CD4-positive, alpha-beta T cell (primary cell): ENCODE data around the gene PHF2. TPM values are rescaled to one million over a fixed set of nuclear protein-coding genes. Genes with fewer than 3 reads are reported as not detected.

Experiments
- ATAC-seq: fragments of 200-7000 bp; cut with Tn5 transposase; one replicate; pipeline ENCODE4 v1.10.0; 2022; ENCODE audit warnings: mild to moderate bottlenecking; ENCODE audit not compliant: poor library complexity
- CTCF ChIA-PET: fragments of 350-600 bp; sonication (Branson Sonifier 250); formaldehyde crosslinking; loops from one replicate; lab custom pipeline; 2021; ENCODE audit warnings: antibody characterized with exemption, inconsistent platforms; lab: Charles Lee
- POLR2A ChIA-PET: fragments of 350-600 bp; sonication (Branson Sonifier 250); formaldehyde crosslinking; loops from one replicate; lab custom pipeline; 2021; ENCODE audit warnings: antibody characterized with exemption, inconsistent platforms; lab: Charles Lee
- DNase-seq, 14 experiments: peaks; one replicate each; pipeline ENCODE4 v3.0.0-alpha.2; 2013 to 2020; ENCODE audit warnings: mixed read lengths in 2 of 14
- H3K27ac ChIP-seq, 2 donors: one replicate each; pipeline versions ENCODE4 v1.5.1 to v1.7.0; 2013; ENCODE audit warnings: low read length in 2 of 2, low read depth in 1 of 2, mild to moderate bottlenecking in 1 of 2
- H3K27me3 ChIP-seq, 2 experiments: 1 replicate in 1 of 2; 2 replicates in 1 of 2; pipeline versions ENCODE4 v1.6.1 to v1.7.0; 2013; ENCODE audit warnings: low read length in 2 of 2, control low read depth in 1 of 2, mild to moderate bottlenecking in 1 of 2, moderate library complexity in 1 of 2; ENCODE audit not compliant: insufficient read depth in 2 of 2, control insufficient read depth in 1 of 2
- H3K36me3 ChIP-seq: one replicate; pipeline ENCODE4 v1.6.1; 2013; ENCODE audit warnings: low read length, control low read depth; ENCODE audit not compliant: insufficient read depth
- H3K4me1 ChIP-seq: one replicate; pipeline ENCODE4 v1.6.1; 2013; ENCODE audit warnings: low read length, control low read depth; ENCODE audit not compliant: insufficient read depth
- H3K4me3 ChIP-seq: one replicate; pipeline ENCODE4 v1.5.1; 2013; ENCODE audit warnings: mild to moderate bottlenecking, low read length, moderate library complexity
- H3K9me3 ChIP-seq, 2 experiments: 1 replicate in 1 of 2; 2 replicates in 1 of 2; pipeline versions ENCODE4 v1.6.1 to v1.7.0; 2013; ENCODE audit warnings: low read length in 2 of 2, mild to moderate bottlenecking in 2 of 2, control low read depth in 1 of 2, moderate library complexity in 1 of 2; ENCODE audit not compliant: control insufficient read depth in 1 of 2, insufficient read depth in 1 of 2
- H3K27ac Mint-ChIP-seq: one replicate; pipeline ENCODE4 v1.8.0; 2020; ENCODE audit warnings: mixed read lengths
- H3K27me3 Mint-ChIP-seq: one replicate; pipeline ENCODE4 v1.8.0; 2021; ENCODE audit warnings: mixed read lengths
- H3K36me3 Mint-ChIP-seq: one replicate; pipeline ENCODE4 v1.8.0; 2021; ENCODE audit warnings: low read depth, mixed read lengths
- H3K4me1 Mint-ChIP-seq: one replicate; pipeline ENCODE4 v1.8.0; 2021; ENCODE audit warnings: low read depth, mixed read lengths
- H3K4me3 Mint-ChIP-seq: one replicate; pipeline ENCODE4 v1.8.0; 2020; ENCODE audit warnings: mild to moderate bottlenecking, mixed read lengths
- H3K9me3 Mint-ChIP-seq: one replicate; pipeline ENCODE4 v1.8.0; 2020; ENCODE audit warnings: mixed read lengths
- intact Hi-C, 2 experiments: fragments of 100-400 bp; cut with DNase I in 1 of 2; cut with micrococcal nuclease in 1 of 2; formaldehyde crosslinking; loops; one replicate each; pipeline versions ENCODE4 v1.15.1 to v1.9.0; 2023 to 2025; cut with DNase I, micrococcal nuclease
- total RNA-seq, 174 experiments: library from RNA in 2 of 174; stranded (reverse) in 2 of 174; gene quantifications; one replicate each; pipeline ENCODE4 v1.2.3 and lab custom pipeline; 2021 to 2026
- TF ChIP-seq, protein P1 (sequence below): fragments of 200-600 bp; IDR thresholded peaks from one replicate; pipeline ENCODE4 v1.8.0; 2022; ENCODE audit warnings: antibody characterized with exemption, mild to moderate bottlenecking

The PHF2 gene
- total RNA-seq, 2 experiments from 2014 or later: 27.3 to 28.8 TPM

DNA sequence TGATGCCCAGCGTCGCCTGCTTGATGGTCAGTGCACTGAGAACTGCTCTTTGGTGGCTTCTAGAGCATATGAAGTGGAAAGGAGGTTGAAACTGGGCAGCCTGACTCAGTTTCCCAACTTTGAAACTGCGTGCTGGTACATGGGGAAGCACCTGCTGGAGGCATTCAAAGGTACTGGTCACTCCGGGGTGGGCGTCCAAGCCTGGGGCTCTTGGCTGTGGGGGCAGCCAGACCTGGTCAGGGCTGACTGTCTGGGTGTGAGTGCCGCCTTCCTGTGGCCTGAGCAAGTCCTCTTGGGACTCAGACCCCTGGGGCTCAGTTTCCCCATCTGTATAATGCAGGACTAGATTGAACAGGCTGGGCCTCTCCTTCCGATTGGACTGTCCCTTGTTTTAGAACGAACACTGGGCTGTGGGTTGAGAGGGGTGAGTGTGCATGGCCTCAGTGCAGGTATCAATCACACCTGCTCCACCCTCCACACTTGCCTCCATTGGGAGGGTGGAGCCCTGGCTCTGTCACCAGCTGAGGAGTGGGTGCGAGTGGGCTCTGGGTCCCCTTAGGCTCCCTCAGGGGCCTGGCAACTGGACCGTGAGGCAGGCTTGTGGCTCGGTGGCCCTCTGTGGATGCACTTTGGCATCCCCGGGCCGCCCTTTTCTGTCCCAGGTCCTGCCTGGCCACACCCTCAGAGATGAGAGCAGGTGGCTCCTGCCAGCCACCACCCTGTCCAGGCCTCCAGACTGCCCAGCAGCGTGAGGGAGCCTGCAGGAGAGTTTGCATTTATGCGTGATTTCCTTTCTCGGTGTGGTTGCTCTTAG is 80.2 kb downstream of the PHF2 start:
- TF ChIP-seq, protein P1, sequence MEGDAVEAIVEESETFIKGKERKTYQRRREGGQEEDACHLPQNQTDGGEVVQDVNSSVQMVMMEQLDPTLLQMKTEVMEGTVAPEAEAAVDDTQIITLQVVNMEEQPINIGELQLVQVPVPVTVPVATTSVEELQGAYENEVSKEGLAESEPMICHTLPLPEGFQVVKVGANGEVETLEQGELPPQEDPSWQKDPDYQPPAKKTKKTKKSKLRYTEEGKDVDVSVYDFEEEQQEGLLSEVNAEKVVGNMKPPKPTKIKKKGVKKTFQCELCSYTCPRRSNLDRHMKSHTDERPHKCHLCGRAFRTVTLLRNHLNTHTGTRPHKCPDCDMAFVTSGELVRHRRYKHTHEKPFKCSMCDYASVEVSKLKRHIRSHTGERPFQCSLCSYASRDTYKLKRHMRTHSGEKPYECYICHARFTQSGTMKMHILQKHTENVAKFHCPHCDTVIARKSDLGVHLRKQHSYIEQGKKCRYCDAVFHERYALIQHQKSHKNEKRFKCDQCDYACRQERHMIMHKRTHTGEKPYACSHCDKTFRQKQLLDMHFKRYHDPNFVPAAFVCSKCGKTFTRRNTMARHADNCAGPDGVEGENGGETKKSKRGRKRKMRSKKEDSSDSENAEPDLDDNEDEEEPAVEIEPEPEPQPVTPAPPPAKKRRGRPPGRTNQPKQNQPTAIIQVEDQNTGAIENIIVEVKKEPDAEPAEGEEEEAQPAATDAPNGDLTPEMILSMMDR: no peak
- Histone ChIP-seq H3K27ac (no peak overlapping the region), H3K9me3 (no peaks in the 10 kb centered on the region), H3K4me1 (no peaks in the 10 kb centered on the region), H3K4me3 (no peak overlapping the region), H3K36me3 (peaks cover 76% of the 10 kb centered on the region), H3K27me3 (no peaks in the 10 kb centered on the region)
- CTCF ChIA-PET: no interaction called here
- no peak overlapping the region for H3K4me3 Mint-ChIP-seq
- no peaks in the 10 kb centered on the region for H3K9me3 Mint-ChIP-seq
- no peak overlapping the region for H3K27ac Mint-ChIP-seq
- POLR2A ChIA-PET: no interaction called here
- no peaks in the 10 kb centered on the region for H3K27me3 Mint-ChIP-seq
- DNase-seq (peak in 1 of 14 experiments; percentile 28), ATAC-seq (no peak)
- intact Hi-C loops: no loop called here
- peaks cover 41% of the 10 kb centered on the region for H3K36me3 Mint-ChIP-seq
- no peaks in the 10 kb centered on the region for H3K4me1 Mint-ChIP-seq

DNA sequence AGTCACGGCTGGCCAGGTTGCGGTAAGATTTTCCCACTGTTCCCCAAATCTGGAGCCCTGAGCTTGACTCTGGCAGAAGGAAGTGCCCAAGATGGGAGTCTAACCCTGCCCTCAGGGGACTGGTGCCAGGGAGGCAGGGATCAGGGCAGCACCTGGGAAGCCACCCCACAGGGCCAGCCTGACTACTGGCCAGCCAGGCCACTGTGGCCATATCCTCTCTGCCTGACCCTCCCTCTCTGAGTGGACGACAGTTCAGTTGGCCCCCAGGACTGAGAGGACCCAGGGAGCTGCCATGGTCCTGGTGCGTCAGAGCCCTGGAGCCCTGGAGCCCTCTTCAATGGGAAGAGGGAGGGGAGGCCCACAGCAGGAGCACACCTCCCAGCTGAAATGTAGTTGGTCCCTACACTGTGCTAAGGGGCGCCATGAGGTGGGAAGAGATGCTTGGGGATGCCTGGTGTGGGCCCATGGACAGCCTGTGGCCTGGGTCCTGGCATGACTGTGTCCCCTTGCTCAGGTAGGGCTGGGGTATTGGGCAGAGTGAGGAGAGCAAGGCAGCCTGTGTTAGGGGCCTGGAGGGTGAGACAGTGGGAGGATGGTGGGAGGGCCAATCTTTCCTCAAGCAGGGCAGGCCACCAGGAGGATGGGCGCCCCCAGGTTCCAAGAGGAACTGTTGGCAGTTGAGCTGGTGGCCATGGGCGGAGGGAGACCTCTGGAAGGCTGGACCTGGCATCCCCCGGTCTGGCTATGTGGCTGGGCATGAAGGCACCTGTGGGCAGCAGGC is 81.1 kb downstream of the PHF2 start:
- TF ChIP-seq, protein P1: no peak
- no peaks in the 10 kb centered on the region for H3K4me1 ChIP-seq
- H3K27me3 Mint-ChIP-seq: no peaks in the 10 kb centered on the region
- no peak overlapping the region for H3K4me3 Mint-ChIP-seq
- ChIA-PET CTCF (no interaction called here), POLR2A (no interaction called here)
- H3K36me3 ChIP-seq: peaks cover 76% of the 10 kb centered on the region
- intact Hi-C loops: no loop called here
- H3K27ac Mint-ChIP-seq: peak overlapping the region; percentile 49
- no peaks in the 10 kb centered on the region for H3K9me3 Mint-ChIP-seq
- peaks cover 41% of the 10 kb centered on the region for H3K36me3 Mint-ChIP-seq
- H3K27ac ChIP-seq: no peak overlapping the region
- DNase-seq (peak in 2 of 14 experiments; percentile 2 to 22), ATAC-seq (no peak)
- no peaks in the 10 kb centered on the region for H3K27me3 ChIP-seq
- no peaks in the 10 kb centered on the region for H3K9me3 ChIP-seq
- H3K4me1 Mint-ChIP-seq: no peaks in the 10 kb centered on the region
- H3K4me3 ChIP-seq: no peak overlapping the region

GRCh38 chr9:93658184-93658925 is 82.0 kb downstream of the PHF2 start:
- DNase-seq (peak in 3 of 14 experiments; percentile 0 to 29 (median 3)), ATAC-seq (no peak)
- H3K27me3 Mint-ChIP-seq: no peaks in the 10 kb centered on the region
- Histone ChIP-seq H3K4me3 (no peak overlapping the region), H3K27ac (no peak overlapping the region), H3K36me3 (peaks cover 74% of the 10 kb centered on the region), H3K27me3 (no peaks in the 10 kb centered on the region), H3K4me1 (no peaks in the 10 kb centered on the region), H3K9me3 (no peaks in the 10 kb centered on the region)
- ChIA-PET POLR2A (no interaction called here), CTCF (no interaction called here)
- H3K36me3 Mint-ChIP-seq: peaks cover 41% of the 10 kb centered on the region
- H3K9me3 Mint-ChIP-seq: no peaks in the 10 kb centered on the region
- no peaks in the 10 kb centered on the region for H3K4me1 Mint-ChIP-seq
- no peak overlapping the region for H3K4me3 Mint-ChIP-seq
- no peak overlapping the region for H3K27ac Mint-ChIP-seq
- TF ChIP-seq, protein P1: no peak
- intact Hi-C loops: no loop called here
